GM06990 (cell line): ENCODE results near the gene WBP1L.

Source experiments
- DNase-seq: peaks from one replicate; pipeline ENCODE4 v3.0.0-alpha.2; 2011; ENCODE audit not compliant: insufficient read length; ENCODE audit errors: extremely low read depth
- H3K27me3 ChIP-seq: replicated peaks from 2 replicates; pipeline ENCODE4 v1.6.0; 2011; ENCODE audit warnings: low read length; ENCODE audit not compliant: control insufficient read depth, insufficient read depth
- H3K36me3 ChIP-seq: 2 replicates; pipeline ENCODE4 v1.5.1; 2011; ENCODE audit warnings: low read length; ENCODE audit not compliant: control insufficient read depth, insufficient read depth
- H3K4me3 ChIP-seq: replicated peaks from 2 replicates; pipeline ENCODE4 v1.5.1; 2011; ENCODE audit warnings: low read depth, mild to moderate bottlenecking, control low read depth, low read length
- TF ChIP-seq, protein P1 (sequence below): IDR thresholded peaks from 2 replicates; pipeline ENCODE4 v1.5.1; 2011; ENCODE audit warnings: low read length, control low read depth, mild to moderate bottlenecking, inconsistent platforms; ENCODE audit not compliant: insufficient read depth, poor library complexity, severe bottlenecking

WBP1L gene

DNA sequence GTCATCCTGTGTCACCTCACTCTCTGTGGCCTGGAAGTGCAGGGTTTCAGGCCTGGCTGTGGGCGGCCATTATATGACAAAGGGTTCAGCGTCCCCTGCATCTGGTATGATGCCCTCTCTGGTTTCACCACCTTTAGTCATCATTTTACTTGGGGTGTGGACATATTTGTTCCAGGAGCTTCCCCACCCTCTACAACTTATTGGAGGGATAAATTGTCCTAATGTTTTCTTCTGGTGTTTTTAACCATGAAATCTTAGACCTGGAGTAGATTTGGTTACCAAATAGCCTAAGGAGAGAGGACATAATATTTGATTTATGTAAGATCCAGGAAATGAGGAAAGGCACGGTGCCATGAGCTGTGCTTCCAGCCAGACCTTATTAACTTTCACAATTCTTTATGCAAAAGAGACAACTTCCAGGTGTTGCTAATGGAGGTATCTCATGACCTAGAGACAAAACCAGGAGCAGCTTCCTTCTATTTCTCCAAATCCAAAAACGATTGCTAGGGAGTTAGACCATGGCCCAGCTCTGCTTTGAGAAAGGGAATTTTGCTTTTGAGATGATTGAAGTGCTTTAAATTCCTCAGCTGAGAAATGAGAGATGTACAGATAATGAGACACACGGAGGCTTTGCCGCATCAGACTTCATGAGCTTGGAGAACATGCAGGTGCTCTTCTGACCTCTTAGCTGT is 20.9 kb downstream of the WBP1L start:
- Histone ChIP-seq H3K36me3 (peaks cover 2% of the 10 kb centered on the region; the same call in 1 of the 2 replicates), H3K4me3 (no peak overlapping the region), H3K27me3 (no peaks in the 10 kb centered on the region)
- TF ChIP-seq, protein P1, sequence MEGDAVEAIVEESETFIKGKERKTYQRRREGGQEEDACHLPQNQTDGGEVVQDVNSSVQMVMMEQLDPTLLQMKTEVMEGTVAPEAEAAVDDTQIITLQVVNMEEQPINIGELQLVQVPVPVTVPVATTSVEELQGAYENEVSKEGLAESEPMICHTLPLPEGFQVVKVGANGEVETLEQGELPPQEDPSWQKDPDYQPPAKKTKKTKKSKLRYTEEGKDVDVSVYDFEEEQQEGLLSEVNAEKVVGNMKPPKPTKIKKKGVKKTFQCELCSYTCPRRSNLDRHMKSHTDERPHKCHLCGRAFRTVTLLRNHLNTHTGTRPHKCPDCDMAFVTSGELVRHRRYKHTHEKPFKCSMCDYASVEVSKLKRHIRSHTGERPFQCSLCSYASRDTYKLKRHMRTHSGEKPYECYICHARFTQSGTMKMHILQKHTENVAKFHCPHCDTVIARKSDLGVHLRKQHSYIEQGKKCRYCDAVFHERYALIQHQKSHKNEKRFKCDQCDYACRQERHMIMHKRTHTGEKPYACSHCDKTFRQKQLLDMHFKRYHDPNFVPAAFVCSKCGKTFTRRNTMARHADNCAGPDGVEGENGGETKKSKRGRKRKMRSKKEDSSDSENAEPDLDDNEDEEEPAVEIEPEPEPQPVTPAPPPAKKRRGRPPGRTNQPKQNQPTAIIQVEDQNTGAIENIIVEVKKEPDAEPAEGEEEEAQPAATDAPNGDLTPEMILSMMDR: no peak
- DNase-seq: no peak

DNA sequence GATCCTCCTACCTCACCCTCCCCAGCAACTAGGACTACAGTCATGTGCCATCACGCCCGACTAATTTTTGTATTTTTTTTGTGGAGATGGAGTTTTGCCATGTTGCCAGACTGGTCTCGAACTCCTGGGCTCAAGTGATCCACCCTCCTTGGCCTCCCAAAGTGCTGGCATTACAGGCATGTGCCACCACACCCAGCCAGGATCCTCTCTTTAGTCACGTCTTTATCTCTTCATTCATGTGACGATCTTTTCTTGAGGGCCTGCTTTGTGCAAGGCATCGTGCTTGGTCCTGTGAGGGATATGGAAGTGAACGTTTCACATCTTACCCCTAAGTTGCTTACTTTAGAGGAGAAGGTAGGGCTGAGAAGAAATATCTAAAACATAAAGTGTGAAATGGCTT is 21.6 kb downstream of the WBP1L start:
- Histone ChIP-seq H3K36me3 (peaks cover 2% of the 10 kb centered on the region; the same call in 1 of the 2 replicates), H3K27me3 (no peaks in the 10 kb centered on the region), H3K4me3 (no peak overlapping the region)
- no peak for DNase-seq
- TF ChIP-seq, protein P1: no peak

DNA sequence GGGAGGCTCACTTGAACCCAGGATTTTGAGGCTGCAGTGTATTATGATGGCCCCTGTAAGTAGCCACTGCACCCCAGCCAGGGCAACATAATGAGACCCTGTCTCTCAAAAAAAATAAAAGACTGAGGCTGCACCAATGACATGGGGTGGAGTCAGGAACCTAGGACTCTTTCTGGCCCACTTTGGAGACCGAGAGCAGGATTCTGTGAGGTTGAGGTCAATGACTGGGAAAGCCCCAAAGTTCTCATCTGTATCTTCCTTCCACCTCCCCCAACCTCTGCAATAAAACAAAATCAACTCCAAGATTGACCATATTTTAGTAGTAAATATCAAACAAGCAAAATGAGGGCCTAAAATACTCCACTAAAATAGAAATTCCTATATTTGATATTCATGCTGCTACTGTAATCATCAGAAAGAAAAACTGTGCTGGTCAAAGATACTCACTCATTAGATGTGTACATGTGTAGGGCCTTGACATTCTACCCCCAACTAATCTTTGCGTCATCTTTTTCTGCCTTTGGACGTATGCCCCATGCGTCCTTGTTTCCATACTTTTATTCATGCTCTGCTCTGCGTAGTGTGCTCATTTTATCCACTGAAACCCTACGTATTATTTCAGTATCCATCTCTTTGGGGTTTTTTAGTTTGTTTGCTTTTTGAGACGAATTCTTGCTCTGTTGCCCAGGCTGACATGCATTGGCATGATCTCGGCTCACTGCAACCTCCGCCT is 23.8 kb downstream of the WBP1L start:
- no peak for DNase-seq
- Histone ChIP-seq H3K4me3 (no peak overlapping the region), H3K36me3 (peaks cover 1% of the 10 kb centered on the region; the same call in 1 of the 2 replicates), H3K27me3 (no peaks in the 10 kb centered on the region)
- TF ChIP-seq, protein P1: no peak

DNA sequence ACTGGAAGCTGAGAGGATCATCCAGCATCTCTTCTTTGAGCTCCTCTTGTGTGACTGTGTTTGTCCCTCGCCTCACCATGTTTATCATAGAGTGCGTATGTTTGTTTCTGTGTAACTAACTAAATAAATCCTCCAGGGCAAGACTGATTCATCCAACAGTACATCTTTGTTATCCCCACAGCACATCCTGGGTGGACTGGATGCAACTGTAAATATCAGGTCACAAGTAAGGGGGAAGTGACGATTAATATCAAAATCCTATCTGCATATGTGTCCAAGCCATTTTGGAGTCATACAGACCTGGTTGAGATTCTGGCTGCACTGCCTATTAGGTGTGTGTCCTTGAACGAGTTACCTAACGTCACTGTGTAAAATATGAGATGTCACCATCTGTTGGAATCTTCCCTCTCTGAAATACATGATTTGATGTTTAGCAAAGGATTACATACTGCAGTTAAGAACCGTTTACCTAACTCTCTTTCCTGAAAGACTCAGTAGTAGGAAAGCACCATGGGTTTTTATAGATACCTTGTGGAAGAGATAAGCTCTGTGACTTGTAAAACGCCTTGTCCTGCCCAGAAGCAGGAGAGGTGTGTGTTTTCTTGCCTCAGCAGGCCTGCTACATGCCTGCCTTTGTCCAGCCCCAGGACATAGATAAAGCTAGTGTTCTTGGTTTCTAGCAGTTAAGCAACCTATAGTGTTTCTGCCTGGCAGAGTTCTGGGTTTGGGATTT is 25.8 kb downstream of the WBP1L start:
- Histone ChIP-seq H3K36me3 (no peaks in the 10 kb centered on the region; the same call in 1 of the 2 replicates), H3K27me3 (no peaks in the 10 kb centered on the region), H3K4me3 (no peak overlapping the region)
- TF ChIP-seq, protein P1: no peak
- no peak for DNase-seq

DNA sequence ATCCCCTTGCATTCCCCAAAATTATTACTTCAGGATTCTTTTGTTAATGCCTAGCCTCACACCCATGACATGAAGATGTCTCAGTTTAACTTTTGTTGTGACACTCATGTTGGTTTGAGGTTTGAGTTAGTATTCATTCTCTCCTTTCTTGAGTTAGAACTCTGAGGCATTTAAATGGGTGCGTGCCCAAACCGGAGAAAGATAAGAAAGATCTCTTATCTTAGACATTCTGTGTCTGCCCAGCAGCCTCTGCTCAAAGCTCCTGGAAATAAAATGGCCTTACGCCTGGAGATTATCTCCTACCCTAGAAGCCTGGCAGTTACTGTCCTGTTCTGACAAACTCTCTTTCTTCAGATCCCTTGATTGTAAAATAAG is 26.3 kb downstream of the WBP1L start:
- TF ChIP-seq, protein P1: no peak
- Histone ChIP-seq H3K27me3 (no peaks in the 10 kb centered on the region), H3K4me3 (no peak overlapping the region), H3K36me3 (no peaks in the 10 kb centered on the region; the same call in 1 of the 2 replicates)
- no peak for DNase-seq
